ENCODE measurements around the gene HEBP2.
"Not testable (repeated sequence)": the region's sequence is repeated elsewhere in the genome, so short reads cannot be mapped to it uniquely, and the experiment has no call there.

HEBP2 gene, protein sequence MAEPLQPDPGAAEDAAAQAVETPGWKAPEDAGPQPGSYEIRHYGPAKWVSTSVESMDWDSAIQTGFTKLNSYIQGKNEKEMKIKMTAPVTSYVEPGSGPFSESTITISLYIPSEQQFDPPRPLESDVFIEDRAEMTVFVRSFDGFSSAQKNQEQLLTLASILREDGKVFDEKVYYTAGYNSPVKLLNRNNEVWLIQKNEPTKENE
- long read RNA-seq, donor 1, full-length matches to known transcripts = 51 of 91 reads
- long read RNA-seq, donor 1, partial matches to known transcripts = 40 of 91 reads
- long read RNA-seq, donor 1, other reads (novel, unspliced or antisense) = 0 of 91 reads
- long read RNA-seq, donor 2, full-length matches to known transcripts = 23 of 31 reads
- long read RNA-seq, donor 2, partial matches to known transcripts = 8 of 31 reads
- long read RNA-seq, donor 2, other reads (novel, unspliced or antisense) = 0 of 31 reads
- long read RNA-seq, donor 3, full-length matches to known transcripts = 19 of 26 reads
- long read RNA-seq, donor 3, partial matches to known transcripts = 7 of 26 reads
- long read RNA-seq, donor 3, other reads (novel, unspliced or antisense) = 0 of 26 reads
- long read RNA-seq, donor 4, full-length matches to known transcripts = 25 of 45 reads
- long read RNA-seq, donor 4, partial matches to known transcripts = 20 of 45 reads
- long read RNA-seq, donor 4, other reads (novel, unspliced or antisense) = 0 of 45 reads
- long read RNA-seq, donor 5, full-length matches to known transcripts = 42 of 55 reads
- long read RNA-seq, donor 5, partial matches to known transcripts = 13 of 55 reads
- long read RNA-seq, donor 5, other reads (novel, unspliced or antisense) = 0 of 55 reads
- long read RNA-seq, donor 6, full-length matches to known transcripts = 31 of 43 reads
- long read RNA-seq, donor 6, partial matches to known transcripts = 12 of 43 reads
- long read RNA-seq, donor 6, other reads (novel, unspliced or antisense) = 0 of 43 reads
- long read RNA-seq, donor 7, full-length matches to known transcripts = 52 of 88 reads
- long read RNA-seq, donor 7, partial matches to known transcripts = 36 of 88 reads
- long read RNA-seq, donor 7, other reads (novel, unspliced or antisense) = 0 of 88 reads
- long read RNA-seq, donor 8, full-length matches to known transcripts = 37 of 58 reads
- long read RNA-seq, donor 8, partial matches to known transcripts = 21 of 58 reads
- long read RNA-seq, donor 8, other reads (novel, unspliced or antisense) = 0 of 58 reads

DNA sequence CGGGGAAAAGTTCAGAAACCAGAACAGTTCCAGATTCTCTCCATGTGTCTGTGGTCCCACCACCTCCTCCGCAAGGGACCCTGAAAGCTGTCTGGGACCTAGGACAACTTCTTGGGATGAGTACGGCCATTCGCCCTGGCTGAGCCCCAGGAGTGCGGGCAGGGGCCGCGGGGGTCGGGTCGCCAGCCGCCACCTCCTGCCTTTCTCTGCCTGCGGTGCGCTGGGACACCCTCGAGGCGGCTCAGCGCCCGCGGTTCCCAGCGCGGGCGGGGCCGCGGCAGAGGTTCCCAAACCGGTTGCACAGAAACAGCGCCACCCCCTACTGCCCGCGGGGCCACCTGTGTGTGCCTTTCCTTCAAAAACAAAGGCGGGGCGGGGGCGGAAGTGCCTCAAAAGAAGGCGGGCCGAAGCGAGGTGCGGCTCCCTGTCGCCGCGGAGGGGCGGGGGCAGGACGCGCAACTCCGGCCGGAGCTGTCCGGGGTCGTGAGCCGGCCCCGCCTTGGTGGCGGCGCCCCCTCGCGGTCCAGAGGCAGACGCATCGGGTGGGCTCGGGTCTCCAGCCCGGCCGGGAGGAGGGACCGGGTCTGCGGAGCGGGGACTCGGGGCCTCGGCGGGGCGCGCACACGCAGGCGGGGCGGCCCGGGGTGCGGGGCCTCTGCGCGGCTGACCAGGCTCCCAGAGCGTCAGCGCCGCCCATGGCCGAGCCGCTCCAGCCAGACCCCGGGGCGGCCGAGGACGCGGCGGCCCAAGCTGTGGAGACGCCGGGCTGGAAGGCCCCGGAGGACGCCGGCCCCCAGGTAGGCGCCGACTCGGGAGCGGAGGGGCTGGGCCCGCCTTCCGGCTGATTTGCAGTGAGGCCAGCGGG is at the start of gene HEBP2:
TSS of gene HEBP2 (plus strand) at position 423 of the 865 bp plus-strand sequence. CDS start at position 696, 273 bp downstream.
- peak; percentile 93 for DNase-seq

DNA sequence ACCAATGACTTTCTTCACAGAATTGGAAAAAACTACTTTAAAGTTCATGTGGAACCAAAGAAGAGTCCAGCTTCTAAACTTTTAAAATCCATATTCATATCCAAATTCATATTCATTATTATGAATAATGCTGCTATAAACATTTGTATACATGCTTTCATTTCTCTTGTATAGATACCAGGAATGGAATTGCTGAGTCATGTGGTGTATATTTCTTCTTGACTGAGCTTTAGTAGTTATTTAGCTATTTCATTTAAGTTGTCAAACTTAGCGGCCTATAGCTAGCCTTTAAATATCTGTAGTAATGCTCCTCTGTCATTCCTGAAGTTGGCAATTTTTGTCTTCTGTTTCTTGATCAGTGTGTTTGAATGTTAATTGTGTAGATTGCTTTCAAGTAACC is 46.1 kb upstream of the HEBP2 start:
- no peak for DNase-seq

DNA sequence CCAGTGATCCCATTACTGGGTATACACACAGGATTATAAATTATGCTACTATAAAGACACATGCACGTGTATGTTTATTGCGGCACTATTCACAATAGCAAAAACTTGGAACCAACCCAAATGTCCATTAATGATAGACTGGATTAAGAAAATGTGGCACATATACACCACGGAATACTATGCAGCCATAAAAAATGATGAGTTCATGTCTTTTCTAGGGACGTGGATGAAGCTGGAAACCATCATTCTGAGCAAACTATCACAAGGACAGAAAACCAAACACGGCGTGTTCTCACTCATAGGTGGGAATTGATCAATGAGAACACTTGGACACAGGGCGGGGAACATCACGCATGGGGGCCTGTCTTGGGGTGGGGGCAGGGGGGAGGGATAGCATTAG is 35.3 kb upstream of the HEBP2 start:
- not testable (repeated sequence) for DNase-seq

DNA sequence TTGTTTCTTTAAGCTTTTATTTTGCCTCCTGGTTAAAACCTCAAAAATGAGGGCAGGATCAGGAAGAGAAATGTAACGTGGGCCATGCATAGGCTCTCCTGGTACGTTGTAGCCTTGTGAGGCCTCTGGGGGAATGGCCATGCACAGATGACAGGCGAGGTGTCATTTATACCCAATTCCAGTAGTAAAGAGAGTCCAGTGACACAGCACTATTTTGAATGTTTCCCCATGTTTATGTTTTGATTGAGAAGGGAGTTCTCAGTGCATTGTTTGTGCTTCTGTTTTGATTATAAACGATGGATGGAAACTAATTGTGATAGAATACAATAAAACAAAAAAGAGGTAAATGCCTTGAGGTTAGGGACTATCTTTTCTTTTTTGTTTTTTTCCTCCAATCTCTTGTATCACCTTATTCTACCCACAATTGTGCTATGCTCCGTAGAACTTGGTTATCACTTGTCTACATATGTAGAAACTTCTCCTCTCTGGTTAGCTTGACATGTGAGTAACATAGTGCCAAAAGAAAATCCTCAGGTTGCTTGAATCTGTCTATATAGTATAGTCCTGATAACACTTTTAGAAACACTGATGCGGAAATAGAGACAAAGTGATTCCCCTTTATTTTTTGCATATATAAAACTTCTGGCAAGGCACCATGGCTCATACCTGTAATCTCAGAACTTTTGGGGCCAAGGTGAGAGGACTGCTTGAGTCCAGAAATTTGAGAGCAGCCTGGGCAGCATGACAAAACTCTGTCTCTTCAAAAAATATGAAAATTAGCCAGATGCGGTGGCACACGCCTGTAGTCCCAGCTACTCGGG is 33.2 kb upstream of the HEBP2 start:
- no peak for DNase-seq

DNA sequence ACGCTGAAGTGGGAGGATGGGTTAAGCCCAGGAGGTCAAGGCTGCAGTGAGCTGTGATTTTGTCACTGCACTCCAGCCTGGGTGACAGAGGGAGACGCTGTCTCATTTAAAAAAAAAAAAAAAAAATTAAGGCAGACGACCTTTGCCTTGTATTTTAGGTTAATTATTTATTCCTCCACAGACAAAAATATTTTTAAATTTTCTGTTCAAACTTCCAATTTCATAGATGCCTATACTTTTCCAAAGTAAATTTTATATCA is 32.6 kb upstream of the HEBP2 start:
- no peak for DNase-seq

DNA sequence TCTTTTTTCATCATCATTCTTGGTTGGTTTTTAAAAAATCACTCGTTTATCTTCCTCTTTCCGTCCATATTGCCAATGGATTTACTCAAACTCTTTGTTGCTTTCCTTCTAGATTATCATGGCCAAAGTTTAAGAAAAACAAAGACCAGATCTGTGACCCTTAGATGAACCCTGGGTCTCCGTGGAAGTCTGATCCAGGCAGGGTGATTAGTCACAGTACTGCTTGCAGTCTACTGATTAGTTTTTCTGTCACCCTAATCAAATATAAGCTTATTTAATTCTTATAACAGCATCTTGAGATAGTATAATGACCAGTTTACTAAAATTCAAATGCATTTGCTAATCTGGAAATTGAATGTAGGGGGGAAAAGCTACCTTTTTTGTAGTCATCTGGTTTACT is 32.3 kb upstream of the HEBP2 start:
- no peak for DNase-seq

DNA sequence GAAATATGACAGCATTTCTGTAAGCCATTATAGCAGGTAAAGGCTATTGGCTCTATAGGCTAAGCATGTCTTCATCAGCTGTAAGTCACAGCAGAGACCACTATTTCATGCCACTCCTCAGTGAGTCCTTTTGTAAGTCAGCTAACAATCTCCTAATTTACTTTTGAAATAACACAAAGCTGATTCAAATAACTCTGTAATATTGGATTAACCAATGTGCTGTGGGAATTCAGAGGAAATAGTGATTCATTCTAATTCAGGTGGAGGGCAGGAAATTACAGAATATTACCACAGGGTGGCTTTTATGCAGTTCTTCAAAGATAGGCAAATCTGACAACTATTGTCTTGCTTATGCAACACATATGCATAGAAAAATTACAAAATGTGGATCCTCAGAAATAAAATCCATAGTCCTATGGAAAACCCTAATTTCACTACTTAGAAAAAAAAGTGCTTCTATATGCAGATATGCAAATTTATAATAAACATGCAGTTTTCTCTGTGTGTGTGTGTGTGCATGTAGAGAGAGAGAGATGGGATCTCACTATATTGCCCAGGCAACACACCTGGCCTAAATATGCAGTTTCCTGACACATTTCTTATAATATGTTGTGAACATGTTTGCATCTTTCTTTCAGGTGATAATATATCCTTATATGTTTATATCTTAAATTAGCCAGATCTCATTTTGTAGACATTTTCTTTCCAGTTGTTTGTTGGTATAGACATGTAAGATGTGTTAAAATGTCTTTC is 31.1 kb upstream of the HEBP2 start:
- DNase-seq = no peak

DNA sequence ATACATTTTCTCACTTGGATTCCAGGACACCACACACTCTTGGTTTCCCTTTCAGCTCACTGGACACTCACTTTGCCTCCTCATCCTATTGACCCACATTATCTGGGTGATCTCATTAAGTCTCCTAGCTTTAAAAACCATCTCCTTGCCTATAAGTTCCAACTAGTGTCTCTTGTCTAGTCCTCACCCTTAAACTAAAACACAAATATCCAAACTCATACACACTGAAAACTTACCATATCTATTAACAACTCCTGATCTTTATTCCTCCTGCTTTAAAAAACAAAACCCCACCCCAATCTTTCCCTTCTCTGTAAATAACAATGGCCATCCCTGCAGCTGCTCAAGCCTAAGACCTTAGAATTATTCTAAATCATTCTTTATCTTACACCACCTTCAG is 29.8 kb upstream of the HEBP2 start:
- no peak for DNase-seq

DNA sequence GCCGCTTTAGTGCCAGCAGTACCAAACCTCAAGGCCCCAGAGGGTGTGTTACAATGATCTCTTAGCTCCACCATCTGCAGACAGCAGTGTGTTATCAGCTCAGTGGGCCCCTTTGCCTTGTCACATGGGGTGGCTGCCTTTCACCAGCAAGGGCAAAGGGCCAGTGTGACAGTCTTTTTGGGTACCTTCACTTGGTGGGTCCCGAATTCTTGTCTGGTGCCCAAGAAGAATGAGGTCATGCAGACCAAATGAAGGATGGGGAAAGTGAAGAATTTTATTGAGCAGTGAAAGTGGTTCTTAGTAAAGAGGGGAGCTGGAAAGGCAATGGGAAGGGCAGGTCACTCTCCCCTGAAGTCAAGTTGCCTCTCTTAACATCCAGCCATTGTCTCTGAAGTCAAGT is 29.2 kb upstream of the HEBP2 start:
- no peak for DNase-seq

DNA sequence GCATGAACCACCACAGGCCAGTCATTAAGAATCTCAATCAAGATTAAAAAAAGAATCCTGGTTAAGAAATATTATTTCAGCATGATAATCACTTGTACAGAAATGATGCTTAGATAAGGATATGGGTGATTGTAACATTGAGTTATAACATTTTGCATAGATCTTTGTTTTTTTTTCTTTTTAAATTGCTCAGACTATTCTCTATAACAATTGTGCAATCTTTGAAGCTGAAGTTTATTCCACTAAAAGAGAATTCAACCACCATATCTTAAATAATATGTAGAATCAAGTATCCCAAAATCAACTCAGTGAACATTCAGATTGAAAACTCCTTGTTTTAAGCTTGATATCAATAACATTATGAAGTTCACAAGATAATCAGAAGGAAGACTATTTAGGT is 27.0 kb upstream of the HEBP2 start:
- no peak for DNase-seq

DNA sequence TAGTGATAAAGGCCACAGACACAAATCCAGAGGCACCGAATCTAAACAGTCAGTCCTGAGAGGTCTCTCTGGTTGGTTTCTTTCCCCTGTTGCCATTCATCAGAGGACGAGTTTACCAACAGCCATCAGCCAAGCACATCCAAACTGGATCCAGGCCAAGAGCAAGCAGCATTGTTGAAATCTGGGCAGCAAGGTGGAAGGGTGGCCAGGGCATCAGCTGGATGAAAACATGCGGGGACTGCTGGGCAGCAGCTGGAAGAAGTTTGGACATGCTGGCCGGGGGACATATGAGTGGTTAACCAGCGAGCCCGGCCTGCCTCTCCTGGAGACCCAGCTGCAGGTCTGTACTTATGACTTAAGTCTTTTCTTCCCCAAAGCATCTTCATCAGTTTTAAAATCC is 26.2 kb upstream of the HEBP2 start, which contains the start of gene SMIM28:
TSS of gene SMIM28 (plus strand) at position 62 of the 400 bp plus-strand sequence. CDS start at position 230, 168 bp downstream.
- DNase-seq = no peak

DNA sequence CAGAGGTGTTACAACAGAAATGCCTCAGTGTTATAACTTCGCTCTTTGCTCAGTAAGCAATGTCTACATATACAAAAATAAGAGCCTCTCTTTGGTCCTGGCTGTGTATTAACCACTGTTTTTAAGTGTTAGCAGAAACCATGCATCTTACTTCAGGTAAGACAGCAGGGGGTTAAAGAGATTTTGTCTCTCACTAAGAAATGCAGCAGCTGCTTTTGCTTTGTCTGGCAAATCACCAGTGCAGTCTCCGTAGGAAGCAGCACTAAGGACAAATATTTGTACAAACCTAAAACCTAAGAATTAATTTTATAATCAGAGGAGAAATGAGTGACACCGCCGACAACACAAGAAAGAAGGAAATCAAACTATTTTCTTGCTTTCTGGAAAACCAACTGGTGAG is 25.6 kb upstream of the HEBP2 start:
- DNase-seq = no peak

DNA sequence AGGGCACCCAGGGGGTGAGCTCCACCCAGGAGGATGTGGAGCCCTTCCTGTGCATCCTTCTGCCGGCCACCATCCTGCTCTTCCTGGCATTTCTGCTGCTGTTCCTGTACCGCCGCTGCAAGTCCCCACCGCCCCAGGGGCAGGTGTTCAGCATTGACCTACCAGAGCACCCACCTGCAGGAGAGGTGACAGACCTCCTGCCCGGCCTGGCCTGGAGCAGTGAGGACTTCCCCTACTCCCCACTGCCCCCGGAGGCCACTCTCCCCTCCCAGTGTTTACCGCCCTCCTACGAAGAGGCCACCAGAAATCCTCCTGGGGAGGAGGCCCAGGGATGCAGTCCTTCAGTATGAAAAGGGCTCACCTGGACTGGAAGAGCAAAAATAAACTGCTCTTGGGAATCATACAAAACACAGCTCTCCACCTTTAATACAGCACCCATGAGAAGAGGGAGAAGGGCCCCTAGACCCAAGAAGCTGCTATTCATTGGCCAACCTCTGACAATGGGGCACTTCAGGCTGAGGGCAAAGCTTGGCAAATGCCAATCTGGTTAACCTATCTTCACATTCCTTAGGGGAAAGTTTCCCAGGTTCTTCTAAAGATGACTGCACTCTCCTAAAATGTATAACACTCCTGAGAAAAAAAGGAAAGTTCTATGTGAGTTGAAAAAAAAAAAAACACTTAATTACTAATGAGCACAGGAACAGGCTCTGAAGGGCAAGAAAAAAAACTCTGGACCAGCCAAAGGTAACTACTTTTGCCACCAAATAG is 21.3 kb upstream of the HEBP2 start:
- no peak for DNase-seq

DNA sequence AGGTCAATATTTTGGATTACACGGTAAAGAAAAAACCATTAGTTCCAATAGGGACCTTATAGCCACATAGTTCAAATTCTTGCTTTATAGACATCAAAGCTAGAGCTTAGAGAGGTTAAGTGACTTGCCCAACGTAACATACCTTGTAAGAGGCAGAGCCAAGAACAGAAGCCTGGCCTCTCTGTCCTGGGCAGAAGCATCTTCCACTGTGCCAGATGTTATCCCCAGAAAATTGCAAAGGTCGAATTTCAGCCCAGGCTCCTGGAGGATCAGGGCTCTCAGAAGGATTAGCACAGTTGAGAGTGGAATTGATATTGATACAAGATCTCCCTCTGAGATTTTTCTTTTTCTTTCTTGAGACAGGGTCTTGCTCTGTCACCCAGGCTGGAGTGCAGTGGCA is 20.2 kb upstream of the HEBP2 start:
- DNase-seq = no peak

DNA sequence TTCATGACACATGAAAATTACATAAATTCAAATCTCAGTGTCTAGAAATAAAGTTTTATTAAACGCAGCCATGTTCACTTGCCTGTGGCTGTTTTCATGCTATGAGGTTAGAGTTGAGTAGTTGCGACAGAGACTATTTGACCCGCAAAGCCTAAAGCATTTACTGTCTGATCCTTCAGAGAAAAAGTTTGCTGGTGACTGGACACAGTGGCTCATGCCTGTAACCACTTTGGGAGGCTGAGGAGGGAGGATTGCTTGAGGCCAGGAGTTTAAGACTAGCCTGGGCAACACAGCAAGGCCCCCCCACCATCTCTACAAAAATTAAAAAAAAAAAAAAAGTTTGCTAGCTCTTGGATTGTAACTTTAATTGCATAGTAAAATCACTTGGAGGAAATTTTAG is 17.1 kb upstream of the HEBP2 start:
- DNase-seq = no peak

DNA sequence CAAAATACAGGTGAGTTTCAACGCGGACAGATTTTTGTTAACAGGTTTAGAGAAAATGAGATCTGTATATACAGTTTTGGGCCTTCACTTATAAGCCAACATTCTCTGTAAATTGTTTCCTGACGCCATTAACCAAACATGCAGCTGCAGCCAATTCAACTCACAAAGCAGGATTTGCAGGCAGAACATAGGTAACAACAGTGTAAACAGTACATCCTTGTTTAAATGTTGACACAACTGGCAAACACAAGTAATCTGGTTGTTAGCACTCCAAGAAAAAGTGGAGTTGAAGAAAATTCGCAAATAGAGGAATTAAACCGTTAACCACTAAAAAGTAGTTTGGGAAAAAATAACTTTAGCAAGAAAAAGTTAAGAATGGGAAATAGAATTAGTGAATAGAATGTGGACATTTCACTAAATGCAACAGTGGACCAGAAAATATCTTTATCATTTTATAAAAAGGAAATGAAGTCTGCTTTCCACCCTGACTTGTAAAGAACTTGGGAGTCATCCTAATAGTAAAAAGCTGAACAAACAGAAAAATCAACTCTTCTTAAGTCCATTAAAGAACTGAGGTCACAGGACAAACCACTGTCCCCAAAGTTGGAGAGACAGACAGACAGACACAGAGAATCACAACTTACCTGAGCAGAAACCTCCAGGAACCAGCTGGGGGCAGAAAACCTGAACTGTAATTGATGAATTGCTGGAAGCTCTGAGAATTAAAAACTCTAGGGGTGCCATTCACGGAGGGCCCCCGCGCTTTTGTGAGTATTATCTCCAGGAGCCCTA is 16.2 kb upstream of the HEBP2 start:
- no peak for DNase-seq

DNA sequence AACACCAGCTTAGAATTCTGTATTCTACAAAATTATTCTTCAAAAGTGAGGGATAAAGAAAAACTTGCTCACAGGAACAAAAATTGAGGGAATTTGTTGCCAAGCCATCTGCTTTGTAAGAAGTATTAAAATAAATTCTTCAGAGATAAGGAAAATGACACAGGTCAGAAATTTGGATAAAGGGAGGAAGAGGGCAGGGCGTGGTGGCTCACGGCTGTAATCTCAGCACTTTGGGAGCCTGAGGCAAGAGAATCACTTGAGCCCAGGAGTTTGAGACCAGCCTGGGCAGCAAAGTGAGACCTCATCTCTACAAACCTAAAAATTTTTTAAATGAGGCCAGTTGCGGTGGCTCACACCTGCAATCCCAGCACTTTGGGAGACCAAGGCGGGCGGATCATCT is 14.5 kb upstream of the HEBP2 start:
- no peak for DNase-seq

Measured in right kidney (tissue), 9 donors.